OCI-LY1 (cell line): ENCODE data around the gene AMOTL1.

Experiments used
- H2AFZ ChIP-seq: fragments of 200-600 bp; sonication (generic), shearing (Covaris generic); 2 replicates; pipeline ENCODE4 v1.6.0; 2014; ENCODE audit warnings: antibody characterized with exemption, mild to moderate bottlenecking, low read length
- H3F3A ChIP-seq: fragments of 200-600 bp; sonication (generic), shearing (Covaris generic); 2 replicates; pipeline ENCODE4 v1.6.0; 2014; ENCODE audit warnings: mild to moderate bottlenecking, antibody characterized with exemption, low read length, moderate library complexity; ENCODE audit not compliant: insufficient read depth
- H3K27ac ChIP-seq: fragments of 200-600 bp; sonication (generic); 2 replicates; pipeline ENCODE4 v1.5.1; 2014; ENCODE audit warnings: low read length, mixed run types, mild to moderate bottlenecking, low read depth; ENCODE audit not compliant: poor library complexity, severe bottlenecking
- H3K27me3 ChIP-seq: fragments of 200-600 bp; sonication (generic); 2 replicates; pipeline ENCODE4 v1.6.0; 2014; ENCODE audit warnings: antibody characterized with exemption, mild to moderate bottlenecking, low read length, moderate library complexity; ENCODE audit not compliant: insufficient read depth
- H3K36me3 ChIP-seq: fragments of 200-600 bp; sonication (generic); 2 replicates; pipeline ENCODE4 v1.6.1; 2014; ENCODE audit warnings: mild to moderate bottlenecking, antibody characterized with exemption, low read length, moderate library complexity, mixed read lengths; ENCODE audit not compliant: insufficient read depth
- H3K4me1 ChIP-seq: fragments of 200-600 bp; sonication (generic); 2 replicates; pipeline ENCODE4 v1.5.1; 2014; ENCODE audit warnings: mild to moderate bottlenecking, low read length, moderate library complexity; ENCODE audit not compliant: insufficient read depth, severe bottlenecking
- H3K4me2 ChIP-seq: fragments of 200-600 bp; sonication (generic), shearing (Covaris generic); 2 replicates; pipeline ENCODE4 v1.6.1; 2014; ENCODE audit warnings: low read length
- H3K4me3 ChIP-seq: fragments of 200-600 bp; sonication (generic); 2 replicates; pipeline ENCODE4 v1.5.1; 2014; ENCODE audit warnings: low read length, low read depth, mild to moderate bottlenecking, mixed read lengths; ENCODE audit not compliant: poor library complexity, severe bottlenecking
- H3K79me2 ChIP-seq: fragments of 200-600 bp; shearing (Covaris generic); 2 replicates; pipeline ENCODE4 v1.6.1; 2016; ENCODE audit warnings: mixed run types, low read length, mixed read lengths; ENCODE audit not compliant: insufficient read depth
- H3K9ac ChIP-seq: fragments of 200-600 bp; sonication (generic), shearing (Covaris generic); 2 replicates; pipeline ENCODE4 v1.6.1; 2014; ENCODE audit warnings: mild to moderate bottlenecking, low read length, mixed read lengths
- H3K9me2 ChIP-seq: fragments of 200-600 bp; sonication (generic), shearing (Covaris generic); 2 replicates; pipeline ENCODE4 v1.6.1; 2014; ENCODE audit warnings: low read depth, mild to moderate bottlenecking, low read length, mixed read lengths
- H3K9me3 ChIP-seq: fragments of 200-600 bp; shearing (Covaris generic); 2 replicates; pipeline ENCODE4 v1.6.1; 2014; ENCODE audit warnings: low read length, mixed read lengths
- H4K20me1 ChIP-seq: fragments of 200-600 bp; sonication (generic), shearing (Covaris generic); 2 replicates; pipeline ENCODE4 v1.6.0; 2016; ENCODE audit warnings: mild to moderate bottlenecking, low read length; ENCODE audit not compliant: insufficient read depth
- CTCF ChIP-seq: fragments of 200-600 bp; sonication (generic), shearing (Covaris generic); IDR thresholded peaks from 2 replicates; pipeline ENCODE4 v1.5.1; 2017; ENCODE audit warnings: mild to moderate bottlenecking, antibody characterized with exemption, low read length, moderate library complexity, mixed read lengths
- EZH2 ChIP-seq: fragments of 200-600 bp; sonication (generic), shearing (Covaris generic); IDR thresholded peaks from 2 replicates; pipeline ENCODE4 v1.8.0; 2017; ENCODE audit warnings: borderline replicate concordance, mixed run types, mild to moderate bottlenecking, antibody characterized with exemption, low read length, moderate library complexity, mixed read lengths

Gene AMOTL1

GRCh38 chr11:94735907-94736306, 32.2 kb upstream of the AMOTL1 start:
- TF ChIP-seq EZH2 (no peak), CTCF (no peak)
- no peaks in the 10 kb centered on the region for H3K36me3 ChIP-seq
- no peaks in the 10 kb centered on the region for H3K27me3 ChIP-seq
- no peak overlapping the region for H3K9ac ChIP-seq
- no peak overlapping the region for H3K4me3 ChIP-seq
- no peaks in the 10 kb centered on the region for H3K4me1 ChIP-seq
- no peak overlapping the region for H2AFZ ChIP-seq
- no peaks in the 10 kb centered on the region for H3F3A ChIP-seq
- H3K9me3 ChIP-seq, result no peaks in the 10 kb centered on the region
- H3K27ac ChIP-seq, result no peak overlapping the region
- no peak overlapping the region for H3K4me2 ChIP-seq
- no peaks in the 10 kb centered on the region for H3K79me2 ChIP-seq
- H3K9me2 ChIP-seq, result no peaks in the 10 kb centered on the region
- H4K20me1 ChIP-seq, result no peaks in the 10 kb centered on the region

GRCh38 chr11:94737171-94737611, 31.0 kb upstream of the AMOTL1 start:
- H3K79me2 ChIP-seq, result no peaks in the 10 kb centered on the region
- TF ChIP-seq EZH2 (no peak), CTCF (no peak)
- no peaks in the 10 kb centered on the region for H3K4me1 ChIP-seq
- H3K4me2 ChIP-seq, result no peak overlapping the region
- no peaks in the 10 kb centered on the region for H4K20me1 ChIP-seq
- no peaks in the 10 kb centered on the region for H3K9me3 ChIP-seq
- H3K27ac ChIP-seq, result no peak overlapping the region
- H2AFZ ChIP-seq, result no peak overlapping the region
- no peaks in the 10 kb centered on the region for H3F3A ChIP-seq
- no peak overlapping the region for H3K9ac ChIP-seq
- no peaks in the 10 kb centered on the region for H3K9me2 ChIP-seq
- H3K36me3 ChIP-seq, result no peaks in the 10 kb centered on the region
- no peaks in the 10 kb centered on the region; the same call in 1 of the 2 replicates for H3K27me3 ChIP-seq
- H3K4me3 ChIP-seq, result no peak overlapping the region

- no peaks in the 10 kb centered on the region for H3K9me2 ChIP-seq
- H3K4me2 ChIP-seq, result no peak overlapping the region
- H3F3A ChIP-seq, result no peaks in the 10 kb centered on the region
- no peaks in the 10 kb centered on the region for H3K79me2 ChIP-seq
- no peaks in the 10 kb centered on the region; the same call in 1 of the 2 replicates for H3K27me3 ChIP-seq
- H3K9me3 ChIP-seq, result no peaks in the 10 kb centered on the region
- H3K9ac ChIP-seq, result no peak overlapping the region
- H3K27ac ChIP-seq, result no peak overlapping the region
- H2AFZ ChIP-seq, result no peak overlapping the region
- no peaks in the 10 kb centered on the region for H3K4me1 ChIP-seq
- H3K36me3 ChIP-seq, result no peaks in the 10 kb centered on the region
- no peak overlapping the region for H3K4me3 ChIP-seq
- TF ChIP-seq CTCF, result no peak
- no peak for TF ChIP-seq EZH2
- H4K20me1 ChIP-seq, result no peaks in the 10 kb centered on the region
These were observed 29.4 kb upstream of the AMOTL1 start for GRCh38 chr11:94738746-94739145.
